ENCODE data around the gene TRAM2. TPM values are rescaled to one million over a fixed set of nuclear protein-coding genes. Genes with fewer than 3 reads are reported as not detected.

The TRAM2 gene
- total and polyA plus RNA-seq, 2 of the 8 experiments (the other 6 are each of a cell fraction or from before 2014, with no cell fraction given) = 9.0 to 21.4 TPM

- TF ChIP-seq EP300 (IDR thresholded peaks at IDR 0.05; ENCODE audit: borderline replicate concordance in 1 of 2, low read depth in 2 of 2, low read length in 2 of 2) (no peak), JUN (IDR thresholded peaks at IDR 0.05; ENCODE audit: low read depth, low read length) (no peak), GABPA (IDR thresholded peaks at IDR 0.05; ENCODE audit: borderline replicate concordance, insufficient read depth, low read length) (no peak)
These were observed 72.1 kb downstream of the TRAM2 start (continued) for GRCh38 chr6:52504782-52505136.
